Endothelial cell of umbilical vein (primary cell): ENCODE results near the gene TNPO2. TPM values are rescaled to one million over a fixed set of nuclear protein-coding genes. Genes with fewer than 3 reads are reported as not detected.

Experiments
- BruUV-seq: library from RNA; stranded (reverse); fragments of 400-500 nt; replicated peaks from 2 replicates; lab custom pipeline; 2021; lab: Mats Ljungman, UMichigan
- CTCF ChIA-PET: fragments of 300-600, 350-600 bp; sonication (Branson Sonifier 250); formaldehyde crosslinking; loops from one replicate; lab custom pipeline; 2021; ENCODE audit warnings: antibody characterized with exemption, inconsistent platforms; lab: Charles Lee
- POLR2A ChIA-PET: fragments of 300-600, 350-600 bp; sonication (Branson Sonifier 250); formaldehyde crosslinking; loops from one replicate; lab custom pipeline; 2021; ENCODE audit warnings: antibody characterized with exemption, inconsistent platforms; lab: Charles Lee
- DNase-seq: peaks from one replicate; pipeline ENCODE4 v3.0.0-alpha.2; 2011; ENCODE audit warnings: low read depth, low spot score
- FAIRE-seq: peaks from 2 replicates; lab custom pipeline; 2011; peaks lifted over from hg19 to GRCh38; lab: Jason Lieb, UNC
- H2AFZ ChIP-seq: 2 replicates; pipeline ENCODE4 v1.6.0; 2012; ENCODE audit warnings: low read depth, low read length, control low read depth, inconsistent platforms
- H3K27ac ChIP-seq: 2 replicates; pipeline ENCODE4 v1.5.1; 2011; ENCODE audit warnings: low read depth, mild to moderate bottlenecking, control low read depth, low read length, moderate library complexity; ENCODE audit not compliant: insufficient read depth
- H3K27me3 ChIP-seq, 2 experiments: 2 replicates each; pipeline versions ENCODE4 v1.6.0 to v1.6.1; 2011; ENCODE audit warnings: low read length in 2 of 2, mixed read lengths in 1 of 2; ENCODE audit not compliant: control insufficient read depth in 2 of 2, insufficient read depth in 2 of 2
- H3K36me3 ChIP-seq, 2 experiments: 2 replicates in 1 of 2; 3 replicates in 1 of 2; pipeline ENCODE4 v1.5.1; 2011; ENCODE audit warnings: low read length in 2 of 2, mild to moderate bottlenecking in 1 of 2, moderate library complexity in 1 of 2; ENCODE audit not compliant: control insufficient read depth in 2 of 2, insufficient read depth in 2 of 2; ENCODE audit errors: extremely low read depth in 1 of 2
- H3K4me1 ChIP-seq: 3 replicates; pipeline ENCODE4 v1.5.1; 2011; ENCODE audit warnings: mild to moderate bottlenecking, low read length; ENCODE audit not compliant: control insufficient read depth, insufficient read depth; ENCODE audit errors: extremely low read depth
- H3K4me2 ChIP-seq: 2 replicates; pipeline ENCODE4 v1.6.1; 2011; ENCODE audit warnings: low read length, control low read depth, mixed read lengths; ENCODE audit not compliant: insufficient read depth
- H3K4me3 ChIP-seq, 3 experiments: fragments of 200-600 bp in 1 of 3; sonication (generic), shearing (Covaris generic) in 1 of 3; replicated peaks in 1 of 3; 2 replicates each; pipeline ENCODE4 v1.5.1; 2011 to 2016; ENCODE audit warnings: control low read depth in 3 of 3, low read length in 3 of 3, mild to moderate bottlenecking in 2 of 3, inconsistent platforms in 1 of 3, low read depth in 1 of 3, moderate library complexity in 1 of 3; ENCODE audit not compliant: insufficient read depth in 1 of 3
- H3K79me2 ChIP-seq: 2 replicates; pipeline ENCODE4 v1.6.0; 2012; ENCODE audit warnings: low read length, inconsistent platforms; ENCODE audit not compliant: control insufficient read depth, insufficient read depth
- H3K9ac ChIP-seq: replicated peaks from 2 replicates; pipeline ENCODE3; 2011; ENCODE audit warnings: low read length, control low read depth; ENCODE audit not compliant: insufficient read depth; ENCODE audit errors: extremely low read depth
- H3K9me1 ChIP-seq: replicated peaks from 3 replicates; pipeline ENCODE4 v1.6.0; 2011; ENCODE audit warnings: mild to moderate bottlenecking, low read length; ENCODE audit not compliant: control insufficient read depth, insufficient read depth; ENCODE audit errors: extremely low read depth
- H3K9me3 ChIP-seq: replicated peaks from 2 replicates; pipeline ENCODE4 v1.5.1; 2012; ENCODE audit warnings: low read length, inconsistent platforms; ENCODE audit not compliant: control insufficient read depth, insufficient read depth
- H4K20me1 ChIP-seq: replicated peaks from 2 replicates; pipeline ENCODE3; 2011; ENCODE audit warnings: mild to moderate bottlenecking, low read length; ENCODE audit not compliant: control insufficient read depth, insufficient read depth; ENCODE audit errors: extremely low read depth
- CTCF ChIP-seq, 2 donors: IDR thresholded peaks; 1 replicate in 1 of 2; 2 replicates in 1 of 2; pipeline ENCODE4 v1.5.1; 2011; ENCODE audit warnings: low read length in 2 of 2, mild to moderate bottlenecking in 2 of 2, moderate library complexity in 2 of 2, control low read depth in 1 of 2, inconsistent platforms in 1 of 2, low read depth in 1 of 2; ENCODE audit not compliant: insufficient read depth in 1 of 2; ENCODE audit errors: extremely low read depth in 1 of 2
- EZH2 ChIP-seq: IDR thresholded peaks from 2 replicates; pipeline ENCODE4 v1.6.1; 2012; ENCODE audit warnings: borderline replicate concordance, low read depth, mild to moderate bottlenecking, moderate library complexity, low read length, inconsistent platforms; ENCODE audit not compliant: severe bottlenecking
- FOS ChIP-seq: IDR thresholded peaks from 2 replicates; pipeline ENCODE4 v1.6.1; 2011; ENCODE audit warnings: mild to moderate bottlenecking, low read length, moderate library complexity, borderline replicate concordance; ENCODE audit not compliant: insufficient read depth
- GATA2 ChIP-seq: IDR thresholded peaks from 2 replicates; pipeline ENCODE4 v1.7.0; 2011; ENCODE audit warnings: low read depth, mild to moderate bottlenecking, moderate library complexity, mixed read lengths, low read length; ENCODE audit not compliant: insufficient read length, insufficient read depth
- JUN ChIP-seq: IDR thresholded peaks from 2 replicates; pipeline ENCODE4 v1.6.1; 2011; ENCODE audit warnings: borderline replicate concordance, low read depth; ENCODE audit not compliant: insufficient read length, insufficient read depth
- MAX ChIP-seq: IDR thresholded peaks from 2 replicates; pipeline ENCODE4 v1.6.1; 2011; ENCODE audit not compliant: insufficient read depth, insufficient read length
- MYC ChIP-seq: IDR thresholded peaks from one replicate; pipeline ENCODE4 v1.6.1; 2011; ENCODE audit warnings: mild to moderate bottlenecking, low read depth, low read length
- POLR2A ChIP-seq: IDR thresholded peaks from 2 replicates; pipeline ENCODE4 v1.6.1; 2012; ENCODE audit warnings: low read depth, mild to moderate bottlenecking, control low read depth, low read length
- POLR2AphosphoS5 ChIP-seq: IDR thresholded peaks from 2 replicates; pipeline ENCODE4 v1.6.1; 2012; ENCODE audit warnings: low read depth, mild to moderate bottlenecking, control low read depth, low read length, moderate library complexity; ENCODE audit not compliant: insufficient read depth
- dilution Hi-C: fragments of 300-500 bp; cut with MboI; formaldehyde crosslinking; loops from one replicate; pipeline ENCODE4 v1.15.0; 2019; ENCODE audit warnings: low sequenced_read_pairs; ENCODE audit not compliant: extremely low pct_ligation_motif_present
- intact Hi-C: fragments of 100-400 bp; cut with micrococcal nuclease; formaldehyde crosslinking; loops from one replicate; pipeline ENCODE4 v1.10.0; 2022
- polyA plus RNA-seq, 4 experiments: library from polyadenylated mRNA; depleted of rRNA in 3 of 4; stranded (reverse) in 3 of 4; unstranded in 1 of 4; fragments of >200 nt; gene quantifications; 2 replicates each; pipeline versions ENCODE4 v1.2.1 to v1.2.3, GENCODE V29; 2011 to 2012; ENCODE audit warnings: missing spikeins in 1 of 4
- total RNA-seq: library from RNA; stranded (reverse); gene quantifications from 2 replicates; pipeline ENCODE4 v1.2.3, GENCODE V29; 2021

Gene TNPO2
- total and polyA plus RNA-seq, 2 donors (not counting 3 experiments of a cell fraction or from before 2014, with no cell fraction given) = 94.5 to 98.8 TPM

- ChIA-PET CTCF (no interaction called here), POLR2A (no interaction called here)
- Histone ChIP-seq H3K9me1 (no peaks in the 10 kb centered on the region), H3K79me2 (no peaks in the 10 kb centered on the region), H3K36me3 (peaks cover 3 to 13% of the 10 kb centered on the region in 2 experiments), H3K4me1 (peaks cover 15% of the 10 kb centered on the region), H3K27ac (no peak overlapping the region), H2AFZ (peak overlapping the region; percentile 46), H3K4me2 (peak overlapping the region; percentile 64), H3K27me3 (no peaks in the 10 kb centered on the region), H3K4me3 (peak overlapping the region; percentile 2 to 56 (median 31)), H4K20me1 (no peaks in the 10 kb centered on the region), H3K9me3 (no peaks in the 10 kb centered on the region), H3K9ac (peak overlapping the region; percentile 22)
- no peak for FAIRE-seq
- dilution Hi-C loops (no loop called here), intact Hi-C loops (loop anchor here (1.0 kb wide), 2 partner anchors 26 to 41 kb away; partner anchors contain the start of gene GET3)
- no peak for TF ChIP-seq MYC
- no peak for TF ChIP-seq CTCF (IDR thresholded peaks at IDR 0.05; ENCODE audit: extremely low read depth in 1 of 2, insufficient read depth in 1 of 2, low read depth in 1 of 2, low read length in 2 of 2)
- no peak for TF ChIP-seq MAX
- TF ChIP-seq JUN = no peak
- no peak for TF ChIP-seq EZH2
- no peak for TF ChIP-seq GATA2
- no peak for TF ChIP-seq FOS
- TF ChIP-seq POLR2AphosphoS5 = no peak
- no peak for TF ChIP-seq POLR2A
- no TSS peak for BruUV-seq
- no peak for DNase-seq
Observed at GRCh38 chr19:12695997-12696365, 27.8 kb downstream of the TNPO2 start.
